HG03045 (cell line): Measurements from ENCODE around the gene TTC28.

Source experiments
- ATAC-seq: cut with Tn5 transposase; IDR thresholded peaks from one replicate; pipeline ENCODE4 v1.9.1; 2021; ENCODE audit warnings: mild to moderate bottlenecking, moderate library complexity; ENCODE audit not compliant: unreplicated experiment

The TTC28 gene

GRCh38 chr22:27984723-27985122 is 694.9 kb downstream of the TTC28 start:
- no peak for ATAC-seq

- no peak for ATAC-seq
These were observed 695.5 kb downstream of the TTC28 start for GRCh38 chr22:27984001-27984695.

DNA sequence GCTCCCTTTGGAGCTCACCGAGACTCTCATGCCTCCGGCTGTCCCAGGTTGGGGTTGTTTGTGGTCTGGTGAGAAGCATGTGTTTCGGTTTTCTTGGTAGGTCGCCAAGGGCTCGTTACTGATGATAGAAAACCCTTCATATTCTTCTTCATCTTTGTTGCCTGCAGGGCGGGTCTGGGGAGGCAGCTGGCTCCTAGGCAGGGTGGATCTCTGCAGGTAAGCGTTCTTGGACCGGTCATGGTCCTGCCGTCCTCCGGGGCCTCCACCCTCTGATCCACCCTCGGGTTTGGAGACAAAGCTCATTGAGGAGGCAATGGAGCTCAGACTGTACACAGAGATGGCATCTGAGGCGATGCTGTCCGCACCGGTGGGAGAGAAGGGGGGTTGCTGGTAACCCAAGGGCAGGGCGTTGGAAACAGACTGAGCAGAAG is 696.3 kb downstream of the TTC28 start:
- no peak for ATAC-seq

DNA sequence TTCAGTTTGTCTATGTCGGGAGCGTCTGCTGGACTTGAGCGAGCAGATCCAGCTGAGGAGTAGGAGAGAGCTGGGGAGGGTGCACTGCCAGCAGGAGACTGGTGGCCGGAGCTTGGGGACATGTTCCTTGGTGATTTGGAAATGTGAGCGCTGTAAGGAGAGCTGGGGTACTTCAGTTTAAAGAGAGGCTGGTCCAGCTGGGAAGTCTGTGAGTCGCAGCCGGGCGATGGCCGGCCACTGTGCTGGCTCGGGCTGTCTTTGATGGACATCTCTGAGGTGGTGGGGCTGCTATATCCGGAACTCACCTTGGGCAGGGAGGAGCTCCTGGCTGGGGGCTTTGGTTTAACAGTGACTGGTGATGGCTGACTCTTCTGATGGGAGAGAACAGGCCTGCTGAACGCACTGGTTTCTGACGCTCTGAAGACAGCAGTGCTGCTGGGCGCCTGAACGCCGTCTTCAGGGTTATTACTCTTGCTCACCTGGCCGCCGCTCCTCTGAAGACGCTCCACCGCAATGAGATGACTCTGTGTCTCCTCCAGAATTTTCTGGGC is 696.9 kb downstream of the TTC28 start:
- ATAC-seq, result no peak

GRCh38 chr22:27982106-27982505 is 697.5 kb downstream of the TTC28 start:
- no peak for ATAC-seq

DNA sequence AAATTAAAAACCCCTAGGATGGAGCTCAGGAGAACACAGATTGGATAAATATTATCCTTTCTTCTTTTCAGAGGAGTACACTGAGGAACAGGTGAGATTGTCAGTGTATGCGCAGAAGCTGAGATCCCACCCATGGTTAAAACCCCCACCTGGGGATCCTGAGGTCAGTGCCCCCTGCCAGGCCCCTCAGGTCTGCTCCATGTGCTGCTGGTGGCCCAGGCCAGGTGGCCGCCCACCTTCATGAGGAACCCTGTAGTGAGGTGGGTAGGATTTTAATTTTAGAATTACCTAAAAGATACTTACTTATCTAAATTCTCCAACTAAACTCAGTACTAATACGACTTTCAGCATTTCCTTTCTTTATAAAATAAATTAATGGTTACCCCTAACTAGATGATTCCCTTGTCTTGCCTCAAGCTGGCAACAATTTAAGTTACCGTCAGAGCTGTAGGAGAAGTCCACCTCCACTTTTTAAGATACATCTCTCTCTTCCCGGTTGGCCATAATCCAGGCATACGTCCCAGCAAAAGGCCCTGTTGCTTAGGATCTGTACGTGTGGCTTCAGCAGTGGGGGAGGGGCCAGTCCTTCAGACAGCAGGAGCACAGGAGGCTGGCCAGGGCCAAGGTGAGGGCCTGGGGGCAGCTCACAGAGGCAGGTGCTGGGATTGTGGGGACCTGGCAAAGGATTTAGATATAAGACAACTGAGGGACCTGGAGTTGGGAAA is 699.1 kb downstream of the TTC28 start:
- ATAC-seq, result no peak

GRCh38 chr22:27978802-27979201 is 700.8 kb downstream of the TTC28 start:
- no peak for ATAC-seq

GRCh38 chr22:27978317-27978716 is 701.3 kb downstream of the TTC28 start:
- ATAC-seq, result no peak

GRCh38 chr22:27976586-27976985 is 703.1 kb downstream of the TTC28 start:
- no peak for ATAC-seq

DNA sequence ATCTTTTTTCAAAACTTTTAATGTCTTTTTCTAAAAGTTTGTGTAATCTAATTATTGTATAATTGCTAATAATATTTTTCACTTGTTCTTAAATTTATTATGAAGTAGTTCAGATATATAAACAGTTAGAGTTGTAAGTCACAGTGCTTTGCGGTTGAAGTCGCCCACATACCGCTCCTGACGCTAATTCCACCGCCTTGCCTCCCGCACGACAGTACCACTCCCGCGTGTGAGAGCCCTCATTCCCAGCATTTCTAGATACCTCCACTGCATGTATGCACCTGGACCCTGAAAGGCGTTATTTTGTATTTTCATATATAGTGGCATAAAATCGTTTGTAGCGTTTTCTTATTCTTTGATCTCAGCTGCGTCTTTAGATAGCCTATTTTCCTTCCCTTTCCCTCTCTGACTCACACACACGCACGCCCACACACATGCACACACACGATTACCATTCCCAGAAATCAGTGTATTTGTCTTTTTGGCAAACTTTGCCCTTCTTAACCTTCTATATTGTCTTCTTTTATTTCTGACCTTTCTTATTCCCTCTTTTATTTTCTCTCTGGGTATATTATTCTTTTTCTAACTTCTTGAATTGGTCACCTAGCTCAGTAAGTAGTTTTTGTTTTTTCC is 704.1 kb downstream of the TTC28 start:
- no peak for ATAC-seq

DNA sequence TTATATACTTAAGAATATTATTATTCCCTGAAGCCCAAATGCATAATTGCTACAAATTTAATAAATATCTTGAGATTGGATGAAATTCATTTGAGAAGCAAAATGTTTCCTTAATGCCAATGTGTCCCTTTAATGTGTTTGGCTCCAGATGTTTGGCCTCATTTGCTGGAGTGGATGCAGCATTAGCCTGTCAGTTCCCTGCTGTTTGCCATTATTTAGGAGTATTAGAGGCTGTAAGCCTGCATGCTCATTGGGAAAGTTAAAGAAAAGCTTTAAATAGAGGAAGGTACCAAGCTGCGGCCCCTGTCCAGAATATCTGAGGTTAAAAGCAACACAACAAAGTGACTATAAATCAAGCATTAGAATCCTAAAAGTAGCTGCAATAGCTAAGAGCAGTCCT is 705.8 kb downstream of the TTC28 start:
- ATAC-seq, result no peak

DNA sequence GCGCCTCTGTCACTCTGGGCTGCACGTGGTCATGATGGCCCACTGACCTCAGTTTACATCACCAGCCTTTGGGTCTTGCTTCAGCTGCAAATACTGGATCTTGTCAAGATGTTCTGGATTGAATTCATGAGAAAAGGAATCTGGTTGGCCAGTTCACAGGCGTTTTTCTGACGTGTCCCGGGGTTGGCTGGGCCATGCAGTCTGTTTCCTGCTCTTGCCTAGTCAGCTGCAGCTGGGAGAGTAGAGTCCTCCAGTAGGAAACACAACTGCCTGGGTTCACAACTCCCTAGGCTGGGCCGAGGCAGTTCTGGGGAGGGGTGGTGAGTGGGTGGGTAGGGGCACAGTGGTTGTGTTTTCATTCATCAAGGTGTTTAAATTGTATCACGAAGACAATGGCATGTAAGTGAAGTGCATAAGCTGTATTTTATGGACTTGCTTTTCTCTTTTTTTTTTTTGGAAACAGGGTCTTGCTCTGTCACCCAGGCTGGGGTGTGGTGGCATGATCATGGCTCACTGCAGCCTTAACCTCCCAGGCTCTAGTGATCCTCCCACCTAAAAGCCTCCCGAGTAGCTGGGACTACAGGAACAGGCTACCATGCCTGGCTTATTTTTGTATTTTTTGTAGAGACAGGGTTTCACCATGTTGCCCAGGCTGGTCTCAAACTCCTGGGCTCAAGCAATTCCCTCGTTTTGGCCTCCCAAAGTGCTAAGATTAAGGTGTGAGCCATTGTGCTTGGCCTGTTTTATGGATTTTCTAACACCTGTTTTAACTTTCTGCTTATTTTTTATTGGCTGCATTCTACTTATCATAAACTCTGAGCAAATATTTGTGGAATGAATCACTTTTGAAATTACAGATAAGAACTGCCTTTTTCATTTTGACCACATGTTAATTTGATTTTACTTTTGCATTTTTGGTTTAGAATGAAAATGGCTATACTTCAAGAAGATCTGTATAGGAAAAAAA is 706.6 kb downstream of the TTC28 start:
- no peak for ATAC-seq

DNA sequence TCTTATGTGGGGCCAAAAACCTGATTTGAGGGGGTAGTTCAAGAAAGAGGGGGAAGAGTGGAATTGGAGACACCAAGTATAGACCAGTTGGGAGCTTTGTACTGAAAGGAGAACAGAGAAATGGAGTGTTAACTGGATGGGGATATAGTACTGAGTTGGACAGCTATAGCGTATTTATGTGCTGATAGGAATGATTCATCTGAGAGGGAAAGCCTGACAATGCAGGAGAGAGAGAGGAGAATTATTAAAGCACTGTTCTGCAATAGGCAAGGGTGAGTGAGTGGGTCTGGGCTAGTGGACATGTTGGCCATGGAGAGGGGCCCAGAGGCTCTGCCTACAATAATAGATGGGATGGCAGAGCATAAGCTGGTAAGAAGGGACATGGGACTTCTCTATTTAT is 707.7 kb downstream of the TTC28 start:
- no peak for ATAC-seq

DNA sequence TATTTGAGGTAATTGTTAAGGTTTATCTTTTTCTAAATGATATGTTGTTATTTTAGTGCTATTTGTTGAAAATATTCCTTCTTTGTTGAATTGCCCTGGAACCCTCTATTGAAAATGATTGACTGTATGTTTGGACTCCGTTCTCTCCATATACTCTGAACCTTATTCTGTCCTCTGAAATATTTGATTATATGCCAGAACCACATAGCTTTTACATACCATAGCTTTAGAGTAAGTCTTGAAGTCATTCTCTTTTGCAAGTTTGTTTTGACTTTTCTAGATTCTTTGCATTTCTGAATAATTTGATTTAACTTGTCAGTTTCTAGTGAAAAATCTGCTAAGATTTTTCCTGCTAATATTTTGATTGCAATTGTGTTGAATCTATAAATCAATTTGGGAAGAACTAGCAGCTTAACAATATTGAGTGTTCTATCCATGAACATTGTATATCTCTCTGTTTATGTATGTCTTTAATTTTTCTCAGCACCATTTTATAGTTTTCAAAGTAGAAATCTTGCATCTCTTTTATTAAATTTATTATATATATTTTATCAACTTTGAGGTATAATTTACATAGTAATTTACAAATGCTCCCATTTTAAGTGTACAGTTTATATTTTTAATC is 708.9 kb downstream of the TTC28 start:
- ATAC-seq, result no peak

DNA sequence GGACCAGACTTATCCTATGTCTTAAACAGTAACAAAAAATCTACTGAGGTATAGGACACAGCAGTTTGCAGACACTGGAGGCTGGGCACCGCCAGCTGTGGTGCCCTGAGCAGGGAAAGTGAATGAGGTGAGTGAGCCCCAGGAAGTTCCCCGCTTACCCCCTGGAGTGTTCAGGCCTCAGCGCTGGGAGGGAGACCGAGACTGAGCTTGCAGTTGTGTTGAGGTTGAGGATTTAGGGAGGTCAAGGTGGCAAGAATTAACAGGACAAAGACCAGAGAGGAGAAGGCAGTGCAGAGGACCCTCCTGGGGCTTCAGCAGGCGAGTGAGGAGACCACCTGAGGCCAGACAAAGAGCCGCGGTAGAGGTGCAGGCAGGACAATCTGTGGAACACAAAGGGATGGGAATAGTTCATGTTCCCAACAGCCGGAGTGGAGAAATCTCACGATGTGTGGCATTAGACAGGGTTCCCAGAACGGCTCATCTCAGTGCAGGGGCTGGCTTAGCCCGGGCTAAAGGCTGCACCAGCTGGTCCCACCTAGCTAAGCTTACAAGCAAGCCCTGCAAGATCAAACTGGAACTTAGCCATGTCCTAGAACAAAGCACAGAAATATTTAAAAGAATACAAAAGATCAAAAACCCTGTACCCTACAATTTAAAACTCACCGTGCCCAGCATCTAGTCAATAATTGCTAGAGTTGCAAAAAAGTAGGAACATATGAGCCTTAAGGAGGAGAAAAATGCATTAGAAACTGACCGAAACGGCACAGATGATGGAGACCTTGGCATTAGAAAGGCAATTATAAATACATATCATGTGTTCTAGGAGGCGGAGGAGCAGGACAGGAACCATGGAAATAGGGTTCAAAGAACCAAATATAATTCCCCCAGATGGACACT is 713.2 kb downstream of the TTC28 start:
- no peak for ATAC-seq

DNA sequence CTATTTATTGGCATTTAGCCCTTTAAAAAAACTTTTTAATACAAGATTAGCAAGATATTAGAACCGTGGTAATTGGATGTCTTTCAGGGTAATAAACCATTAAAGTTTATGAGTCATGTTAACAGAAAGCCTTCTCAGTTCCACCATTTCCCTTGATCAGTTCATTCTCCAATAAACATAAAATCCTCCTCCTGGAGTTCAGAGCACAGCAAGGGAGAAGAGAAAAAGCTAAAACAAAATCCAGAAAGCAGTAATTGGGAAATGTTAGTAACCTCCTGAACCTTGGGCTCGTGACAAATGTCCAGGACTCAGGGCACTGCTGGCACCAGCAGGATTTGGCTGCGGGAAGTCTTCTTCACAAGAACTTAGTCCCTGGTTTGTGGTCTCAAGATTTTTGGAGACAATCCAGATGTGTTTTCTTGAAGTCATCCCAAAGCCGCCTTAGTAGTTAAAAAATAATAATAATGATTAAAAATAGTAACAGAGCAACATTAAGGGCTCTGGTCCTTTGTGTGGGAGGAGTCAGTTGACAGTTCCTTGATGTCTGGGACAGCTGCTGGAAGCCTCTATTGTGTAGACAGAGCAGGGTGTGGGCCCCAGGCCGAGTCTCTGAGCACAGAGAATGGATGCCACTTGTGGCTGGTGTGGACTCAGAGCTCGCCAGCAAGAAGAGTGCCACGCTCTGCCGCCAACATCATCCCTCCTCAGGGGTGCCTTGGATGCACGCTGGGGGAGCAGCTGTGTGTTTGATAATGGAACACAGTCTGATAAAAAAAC is 717.2 kb downstream of the TTC28 start:
- no peak for ATAC-seq

DNA sequence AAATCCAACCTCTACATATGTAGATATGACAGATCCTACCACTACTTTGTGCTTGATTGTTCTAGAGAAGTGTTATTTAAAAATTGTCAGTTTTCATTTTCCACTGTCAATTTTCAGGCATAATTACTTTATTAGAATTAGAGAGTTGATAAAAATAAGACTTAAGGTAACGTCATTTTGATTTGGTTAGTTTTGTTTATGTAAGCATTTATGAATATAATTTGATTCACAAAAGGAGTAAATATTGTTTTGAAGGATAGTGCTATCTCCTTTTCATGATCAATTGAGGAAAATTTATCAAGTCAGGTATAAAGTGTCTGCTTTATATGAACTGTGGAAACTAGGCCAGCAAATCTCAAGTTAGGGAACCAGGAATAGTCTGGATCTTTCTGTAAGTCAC is 718.0 kb downstream of the TTC28 start:
- no peak for ATAC-seq

- ATAC-seq, result no peak
These were observed 718.5 kb downstream of the TTC28 start for GRCh38 chr22:27961182-27961581.
